ENCODE results near the gene ARAP1.

Gene ARAP1

DNA sequence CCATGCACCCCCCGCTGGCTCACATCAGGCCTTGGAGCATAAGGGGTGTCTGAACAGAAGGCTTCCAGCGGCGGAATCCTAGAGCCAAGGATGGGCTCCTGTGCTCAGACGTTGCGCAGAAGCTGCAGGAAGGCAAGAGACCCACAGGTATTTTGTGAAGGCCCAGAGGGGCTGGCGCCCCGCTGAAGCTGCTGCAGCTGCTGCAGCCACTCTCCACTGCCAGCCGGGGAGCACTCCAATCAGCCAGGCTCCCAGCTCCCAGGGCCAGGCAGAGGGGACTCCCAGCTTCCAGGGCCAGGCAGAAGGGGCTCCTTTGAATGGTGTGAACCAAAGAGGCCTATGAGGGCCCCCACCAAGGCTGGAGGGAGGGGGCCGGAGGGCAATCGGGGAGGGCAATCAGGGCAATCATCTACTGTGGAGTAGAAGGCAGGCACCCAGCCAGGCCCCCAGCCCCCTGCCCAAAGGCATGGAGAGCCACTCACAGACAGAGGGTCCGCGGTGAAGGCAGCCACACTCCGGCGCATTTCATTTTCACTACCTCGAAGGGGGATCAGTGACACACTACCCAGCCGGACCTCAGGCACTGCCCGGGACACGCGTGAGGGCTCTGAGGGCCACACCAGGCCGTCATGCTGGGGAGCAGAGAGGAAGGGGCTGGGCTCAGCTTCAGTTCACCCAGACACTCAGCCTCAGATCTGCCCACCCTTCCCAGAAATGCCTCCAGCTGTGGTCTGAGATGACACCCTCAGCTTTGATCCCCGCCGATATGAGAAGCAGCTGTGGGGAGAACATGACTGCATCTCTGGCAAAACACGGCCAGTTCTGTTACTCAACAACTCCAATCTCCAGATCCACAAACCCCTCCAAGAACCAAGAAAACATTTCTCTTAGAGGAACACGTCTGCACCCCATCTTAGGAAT, 66.4 kb downstream of the ARAP1 start:
- DNase-seq (ENCODE audit: low read depth, low spot score), result no peak

DNA sequence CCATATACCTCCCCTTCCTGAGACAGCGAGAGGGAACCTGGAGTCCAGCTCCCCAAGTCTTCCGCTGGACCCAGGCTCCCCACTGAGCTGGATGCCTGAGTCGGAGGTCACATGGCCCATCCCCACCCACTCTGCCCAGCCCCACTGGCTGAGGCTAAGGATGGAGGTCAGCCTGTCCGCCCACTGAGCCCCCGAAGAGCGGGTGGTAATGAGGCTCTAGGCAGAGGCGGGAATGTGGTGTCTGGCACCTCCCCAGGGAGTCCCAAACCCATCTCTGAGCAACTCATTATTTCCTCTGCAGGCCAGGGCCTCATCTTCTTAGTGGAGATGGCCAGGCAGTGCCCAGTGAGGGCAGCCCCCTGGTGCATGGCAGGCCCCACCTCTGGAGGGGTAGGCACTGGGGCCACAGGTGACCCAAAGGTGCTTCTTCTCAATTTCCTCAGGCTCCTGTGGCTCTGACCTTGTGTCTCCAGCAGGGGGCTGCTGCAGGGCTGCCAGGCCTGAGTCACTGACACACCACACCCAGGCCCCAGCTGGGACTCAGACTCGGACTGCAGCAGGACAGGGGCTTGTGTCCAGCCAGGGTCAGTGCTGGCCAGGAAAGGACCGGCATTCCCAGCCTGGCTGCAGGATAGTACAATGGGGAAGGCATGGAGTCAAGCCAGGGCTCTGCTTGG, 67.8 kb downstream of the ARAP1 start:
- no peak for DNase-seq (ENCODE audit: low read depth, low spot score)

DNA sequence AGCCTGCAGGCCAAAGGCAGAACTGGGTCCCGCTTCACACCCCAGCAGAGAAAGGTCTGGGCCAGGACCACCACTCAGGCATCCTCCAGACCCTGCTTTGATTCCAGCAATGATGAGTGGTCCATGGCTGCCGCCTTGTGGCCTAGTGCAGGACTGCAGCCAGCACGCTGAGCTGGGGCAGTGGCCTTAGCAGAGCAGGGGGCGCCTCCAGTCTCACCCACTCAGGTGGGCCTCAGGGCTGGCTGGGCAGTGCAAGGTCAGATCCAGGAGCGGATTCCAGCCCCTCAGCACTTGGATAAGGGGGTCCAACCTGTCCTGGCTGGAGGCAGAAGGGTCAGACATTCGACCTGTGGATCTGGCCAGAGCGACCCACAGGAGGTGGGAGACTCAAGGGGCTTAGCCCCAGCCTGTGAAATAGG, 68.4 kb downstream of the ARAP1 start:
- no peak for DNase-seq (ENCODE audit: low read depth, low spot score)

DNA sequence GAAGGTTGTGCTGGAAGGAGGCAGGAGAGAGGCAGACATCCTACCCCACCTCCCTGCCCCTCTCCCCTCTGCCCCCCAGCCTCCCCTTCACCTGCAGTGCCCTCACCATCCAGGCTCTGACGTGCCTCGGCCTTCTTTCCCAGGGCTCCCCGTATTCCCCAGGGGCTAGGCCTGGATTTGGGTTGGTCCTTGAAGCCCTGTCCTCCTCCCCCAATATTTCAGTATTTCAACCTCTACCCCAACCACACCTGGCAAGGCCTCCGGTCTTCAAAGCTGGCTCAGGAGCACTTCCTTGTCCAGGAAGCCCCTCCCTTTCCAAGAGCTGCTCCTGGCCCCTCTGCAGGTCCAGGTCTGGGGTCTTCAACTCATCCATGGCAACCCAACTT, 69.4 kb downstream of the ARAP1 start:
- no peak for DNase-seq (ENCODE audit: low read depth, low spot score)

DNA sequence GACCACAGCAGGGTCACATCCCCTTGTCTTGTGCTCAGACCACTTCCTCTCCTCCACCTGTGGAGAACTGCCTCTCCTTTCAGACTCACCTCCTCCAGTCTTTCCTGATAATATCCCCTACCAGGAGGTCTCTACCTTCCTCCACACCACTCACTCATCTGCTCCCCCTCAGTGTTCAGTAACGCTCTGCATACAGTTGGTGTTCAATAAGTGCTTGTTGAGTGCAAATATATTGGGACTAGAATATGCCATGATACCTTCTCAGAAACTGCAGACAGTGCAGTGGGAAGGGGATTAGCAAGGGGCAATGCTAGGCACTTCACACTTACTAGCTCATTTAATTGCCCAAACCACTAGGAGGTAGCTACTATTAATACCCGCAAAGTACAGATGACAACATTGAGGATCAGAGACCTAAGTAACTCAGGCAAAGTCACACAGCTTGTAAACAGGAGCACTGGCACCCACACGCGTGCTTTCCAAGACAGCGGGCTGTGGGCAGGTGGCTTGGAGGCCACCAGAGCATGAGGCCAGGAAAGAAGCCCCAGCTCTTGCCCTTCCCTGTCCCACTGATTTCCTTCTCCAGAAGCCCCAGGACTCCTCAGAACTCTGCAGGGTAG, 69.9 kb downstream of the ARAP1 start:
- DNase-seq (ENCODE audit: low read depth, low spot score), result no peak

DNA sequence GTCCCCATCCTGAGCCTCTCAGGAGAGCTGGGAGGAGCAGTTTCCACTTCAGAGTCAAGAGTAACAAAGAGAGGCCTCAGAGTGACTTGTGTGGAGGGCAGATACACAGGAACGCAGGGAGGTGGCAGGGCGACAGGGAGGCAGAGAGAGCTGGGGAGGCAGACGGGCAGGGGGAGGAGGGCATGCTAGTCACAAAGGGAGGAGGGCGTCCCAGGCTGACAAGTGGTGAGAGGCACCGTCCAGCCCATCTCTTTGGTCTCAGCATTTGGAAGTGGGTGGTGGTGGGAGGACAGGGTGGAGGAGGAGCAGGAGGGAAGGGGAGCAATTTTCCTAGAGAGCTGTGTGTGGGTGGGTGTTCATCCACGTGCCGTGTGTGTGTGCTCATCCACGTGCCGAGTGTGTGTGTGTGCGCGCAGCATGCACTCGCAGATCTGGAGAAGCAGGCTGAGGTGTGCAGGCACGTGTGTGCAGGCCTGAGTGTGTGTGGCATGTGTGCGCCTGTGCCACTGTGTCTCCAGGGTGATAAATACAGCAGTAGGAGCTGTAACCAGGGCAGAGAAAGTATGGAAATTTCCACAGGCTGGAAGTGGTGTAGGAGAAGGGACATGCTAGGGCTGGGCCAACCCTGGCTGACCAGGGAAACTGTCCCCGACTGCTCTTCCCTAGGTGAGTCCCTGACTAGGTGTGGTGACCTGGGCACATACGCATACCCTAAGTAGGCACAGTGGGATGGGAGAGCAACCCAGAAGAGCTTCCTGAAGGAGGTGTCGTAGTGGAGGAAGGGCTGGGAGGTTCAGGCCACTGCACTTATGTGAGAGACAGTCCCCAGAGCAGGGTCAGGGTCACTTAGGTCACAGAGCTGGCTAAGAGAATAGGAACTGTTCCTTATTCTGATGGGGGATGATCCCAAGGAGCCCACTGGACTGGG, 70.7 kb downstream of the ARAP1 start:
- DNase-seq (ENCODE audit: low read depth, low spot score), result no peak

DNA sequence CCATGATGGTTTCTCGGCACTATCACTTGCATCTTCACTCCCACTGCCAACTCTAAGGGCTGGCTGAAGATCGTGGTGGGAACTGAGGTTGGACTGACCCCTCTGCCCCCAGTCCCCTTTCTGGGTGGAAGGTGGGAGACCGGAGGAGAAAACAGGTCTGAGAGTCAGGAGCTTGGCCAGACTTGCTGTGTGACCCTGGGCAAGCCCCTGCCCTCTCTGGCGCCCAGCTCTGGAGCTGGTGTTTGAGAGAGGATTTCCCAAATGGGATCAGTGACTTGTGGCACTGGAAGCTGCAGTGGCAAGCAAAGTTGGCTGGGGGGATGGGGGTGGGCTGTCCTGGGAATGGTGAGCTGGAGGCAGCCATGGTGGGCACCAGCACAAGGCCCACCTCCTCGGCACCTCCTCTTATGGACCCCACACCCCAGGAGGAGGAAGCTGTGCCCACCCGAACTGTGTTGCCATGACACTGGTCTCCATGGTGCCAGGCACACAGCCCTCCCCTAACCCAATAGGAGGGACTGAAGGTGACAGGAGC, 71.5 kb downstream of the ARAP1 start:
- DNase-seq (ENCODE audit: low read depth, low spot score), result no peak

DNA sequence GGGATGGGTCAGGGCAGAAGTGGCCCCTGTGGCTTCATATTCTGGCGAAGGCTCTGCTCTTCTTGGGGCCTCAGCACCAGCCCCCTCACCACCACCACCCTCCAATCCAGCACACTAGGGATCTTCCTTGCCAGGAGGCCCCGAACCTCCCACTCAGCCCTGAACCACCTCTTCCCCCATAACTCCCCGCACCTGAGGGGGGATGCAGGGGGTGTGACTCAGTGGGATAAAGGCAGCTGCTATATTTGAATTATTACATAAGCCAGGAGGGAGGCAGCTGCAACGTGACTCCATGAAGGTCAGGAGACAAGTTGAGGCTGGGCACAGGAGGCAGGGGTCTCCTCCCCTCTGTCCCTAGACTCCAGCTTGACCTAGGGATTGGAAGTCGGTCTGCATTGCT, 72.3 kb downstream of the ARAP1 start:
- no peak for DNase-seq (ENCODE audit: low read depth, low spot score)

DNA sequence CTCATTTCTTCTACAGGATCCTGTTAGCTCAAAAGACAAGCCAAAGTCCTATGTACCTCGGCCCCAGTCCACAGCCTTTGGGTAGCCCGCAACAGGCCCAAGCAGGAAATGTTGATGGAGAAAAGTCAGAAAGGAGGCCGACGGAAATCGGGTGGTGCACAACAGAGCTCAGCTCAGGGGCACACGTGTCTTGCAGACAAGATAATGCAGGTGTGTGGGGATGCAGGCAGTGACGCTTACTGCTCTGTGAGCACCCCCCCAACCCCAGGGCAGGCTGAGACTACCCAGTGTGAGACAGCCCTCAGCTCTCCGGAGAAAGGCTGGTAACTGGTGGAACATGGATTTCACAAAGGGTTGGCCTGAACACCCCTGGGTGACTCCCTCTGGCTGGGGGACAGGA, 73.7 kb downstream of the ARAP1 start:
- no peak for DNase-seq (ENCODE audit: low read depth, low spot score)

DNA sequence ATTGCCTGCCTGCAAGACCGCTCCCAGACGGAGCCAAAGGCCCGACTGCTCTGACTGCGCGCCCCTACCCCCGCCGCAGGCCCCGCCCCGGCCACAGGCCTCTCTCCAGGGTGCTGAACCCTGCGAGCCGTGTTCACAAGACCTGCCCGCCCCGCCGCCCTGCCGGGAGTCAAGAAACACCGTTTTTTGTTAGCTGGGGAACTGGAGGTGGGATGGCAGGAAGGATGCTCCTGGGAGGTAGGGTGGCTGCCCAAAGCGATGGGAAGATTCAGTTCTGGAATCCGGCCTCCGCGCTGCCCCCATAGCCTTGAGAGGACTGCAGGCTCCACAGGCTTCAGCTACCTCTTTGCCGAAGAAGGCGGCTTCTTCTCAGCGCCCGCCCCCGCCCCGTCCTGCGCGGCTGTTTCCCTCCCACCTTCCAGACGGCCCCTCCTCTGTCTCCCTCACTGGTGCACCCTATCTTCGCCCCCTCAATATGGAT, 75.3 kb downstream of the ARAP1 start:
- DNase-seq (ENCODE audit: low read depth, low spot score), result no peak

DNA sequence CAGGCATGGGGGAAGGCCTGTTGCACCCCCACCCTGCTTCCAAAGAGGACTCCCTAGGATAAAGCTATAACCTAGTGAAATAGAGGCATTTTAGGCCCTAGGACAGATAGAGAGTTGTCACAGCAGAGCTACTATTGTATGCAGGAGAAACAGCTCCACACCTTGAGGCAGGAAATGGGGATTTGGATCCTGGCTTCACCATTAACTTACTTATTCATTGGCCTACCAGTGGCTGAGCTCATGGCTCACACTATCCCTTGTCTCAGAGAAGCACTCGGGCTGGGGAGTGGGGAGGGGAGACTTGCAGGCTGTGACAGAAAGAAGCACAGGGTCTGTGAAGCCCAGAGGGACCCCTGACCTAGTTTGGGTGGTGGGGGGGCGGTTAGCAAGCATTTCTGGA, 77.0 kb downstream of the ARAP1 start:
- no peak for DNase-seq (ENCODE audit: low read depth, low spot score)

DNA sequence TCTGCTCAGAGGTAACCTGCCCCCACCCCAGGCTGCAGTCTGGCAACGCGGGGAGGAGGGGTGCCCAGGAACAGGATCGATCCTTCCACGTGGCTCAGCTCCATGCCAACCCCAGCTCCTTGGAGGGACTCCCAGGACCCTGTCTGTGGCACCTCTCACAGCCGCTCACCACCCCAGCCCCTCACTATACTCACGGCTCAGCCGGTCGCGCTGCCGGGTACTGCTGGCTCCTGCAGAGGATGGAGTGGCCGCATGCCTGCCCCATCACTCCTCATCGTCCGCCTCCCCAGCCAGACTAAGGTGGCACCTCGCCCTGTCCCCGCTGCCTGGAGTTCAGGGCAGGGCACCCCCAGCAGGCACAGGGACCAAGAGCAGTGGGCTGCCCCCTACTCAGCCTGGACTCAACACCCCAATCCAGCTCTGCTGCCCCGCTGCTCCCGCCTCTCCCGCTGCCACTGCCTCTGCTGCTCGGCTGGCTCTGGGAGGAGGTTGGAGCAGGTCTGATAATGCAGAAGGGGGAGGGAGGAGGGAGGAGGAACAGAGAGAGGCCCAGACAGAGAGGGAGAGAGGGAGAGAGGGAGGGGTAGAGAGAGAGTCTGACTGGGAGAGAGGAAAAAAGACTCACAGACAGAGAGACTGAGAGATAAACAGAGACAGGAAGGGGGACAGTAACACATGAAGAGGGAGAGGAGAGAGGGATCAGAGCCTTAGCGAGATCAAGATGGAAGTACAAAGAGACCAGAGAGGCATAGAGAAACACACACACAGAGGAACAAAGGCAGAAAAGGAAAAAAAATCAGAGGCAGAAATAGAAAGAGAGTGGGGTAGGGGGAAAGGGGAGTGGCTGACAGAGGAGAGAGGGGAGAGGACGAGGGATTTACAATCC, 78.0 kb downstream of the ARAP1 start, which contains the start of gene PDE2A:
Gene PDE2A, minus strand, starts transcription at position 480 of the 886 bp plus-strand sequence. Its CDS starts 215 bp downstream, at position 265.
- DNase-seq (ENCODE audit: low read depth, low spot score), result no peak

DNA sequence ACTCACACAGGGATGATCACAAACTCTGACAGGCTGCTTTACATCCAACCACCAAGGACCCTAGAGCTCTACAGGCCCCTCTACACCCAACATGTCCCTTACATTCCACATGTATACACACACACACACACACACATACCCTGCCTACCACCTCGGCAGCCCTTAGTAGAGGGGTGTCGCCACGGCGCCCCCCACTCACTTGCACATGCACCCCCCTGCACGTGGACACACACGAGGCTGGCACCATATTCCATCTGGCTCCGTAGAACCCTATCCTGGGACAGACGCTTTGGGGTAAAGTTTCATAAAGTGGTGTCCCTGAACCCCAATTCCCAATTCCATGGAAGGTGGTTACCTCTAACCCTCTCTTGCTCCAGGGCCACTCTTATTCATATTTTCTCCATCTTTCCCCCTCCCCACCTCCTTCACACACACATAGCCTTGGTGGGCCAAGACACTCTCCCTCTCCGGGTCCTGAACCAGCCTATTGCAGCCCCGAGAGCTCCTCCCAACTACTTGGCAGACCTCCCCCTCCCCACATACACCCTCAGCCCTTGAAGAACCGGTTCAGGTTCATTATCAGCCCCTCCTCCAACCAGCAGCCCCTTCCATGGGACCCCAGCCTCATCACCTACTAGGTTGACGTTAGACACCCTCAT, 78.8 kb downstream of the ARAP1 start:
- no peak for DNase-seq (ENCODE audit: low read depth, low spot score)

DNA sequence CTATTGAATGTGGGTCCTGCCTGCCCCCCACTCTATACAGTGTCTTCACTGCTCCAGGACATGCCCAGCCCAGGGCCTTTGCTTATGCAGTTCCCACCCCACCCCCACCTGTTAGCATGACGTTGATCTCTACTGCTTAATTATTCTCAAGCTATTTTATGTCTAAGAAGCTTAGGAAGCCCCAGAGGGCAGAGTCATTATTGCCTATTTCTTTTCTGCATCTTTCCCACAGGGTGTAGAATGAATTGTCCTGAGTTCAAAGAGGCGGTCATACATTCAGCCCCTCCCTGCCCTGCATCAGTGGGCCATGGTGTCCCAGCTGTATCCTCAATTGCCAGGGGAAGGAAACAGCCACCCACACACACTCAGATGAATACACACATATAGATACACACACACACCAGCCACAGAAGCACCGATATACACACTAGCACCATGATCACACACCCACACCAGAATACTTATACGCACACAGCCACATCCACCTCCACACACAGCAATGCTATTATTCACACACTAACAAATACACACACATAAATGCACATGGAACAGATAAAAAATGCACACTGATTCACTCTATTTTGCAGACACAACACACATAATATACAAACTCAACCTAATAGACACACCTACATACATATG, 79.5 kb downstream of the ARAP1 start:
- DNase-seq (ENCODE audit: low read depth, low spot score), result no peak

DNA sequence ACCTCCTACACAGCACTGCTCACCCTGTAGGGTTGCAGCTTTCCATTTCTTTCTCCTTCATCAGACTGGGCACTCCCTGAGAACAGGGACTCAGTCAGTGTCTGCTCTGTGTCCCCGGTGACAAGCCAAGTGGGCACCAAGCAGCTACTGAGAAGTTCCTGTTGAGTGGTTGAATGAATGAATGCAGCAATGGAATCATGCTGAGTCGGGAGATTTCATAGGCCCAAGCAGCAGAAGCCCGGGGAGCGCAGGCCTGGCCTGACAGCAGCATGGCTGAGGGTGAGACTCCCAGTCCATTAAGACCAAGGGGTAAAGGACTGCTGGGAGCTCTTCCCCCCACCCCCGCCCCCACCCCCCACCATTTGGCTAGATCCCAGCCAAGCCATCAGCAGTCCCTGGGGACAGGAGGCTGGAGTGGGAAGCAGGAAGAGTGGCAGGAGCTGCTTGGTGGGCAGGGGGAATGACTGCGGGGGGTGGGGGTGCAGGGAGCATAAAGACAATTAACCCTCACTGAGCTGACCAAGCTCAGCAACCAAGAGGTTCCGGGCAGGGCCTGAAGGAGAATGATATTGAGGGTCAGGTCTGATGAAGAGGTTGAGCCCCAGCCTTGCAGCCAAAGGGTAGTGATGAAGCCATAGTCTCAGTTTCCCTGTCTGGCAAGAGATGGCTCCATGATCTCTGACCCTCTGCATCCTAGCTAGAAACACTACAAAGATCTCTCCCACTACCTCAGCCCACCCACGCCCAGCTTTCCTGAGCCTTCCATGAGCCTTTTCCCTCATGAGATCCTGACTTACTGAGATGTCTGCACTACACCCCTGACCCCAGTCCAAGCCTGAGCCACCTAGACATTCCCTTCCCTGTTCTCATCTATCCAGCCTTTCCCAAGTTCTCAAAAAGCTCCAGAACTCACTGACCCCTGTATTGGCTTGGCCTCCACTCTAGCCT, 80.8 kb downstream of the ARAP1 start:
- no peak for DNase-seq (ENCODE audit: low read depth, low spot score)

DNA sequence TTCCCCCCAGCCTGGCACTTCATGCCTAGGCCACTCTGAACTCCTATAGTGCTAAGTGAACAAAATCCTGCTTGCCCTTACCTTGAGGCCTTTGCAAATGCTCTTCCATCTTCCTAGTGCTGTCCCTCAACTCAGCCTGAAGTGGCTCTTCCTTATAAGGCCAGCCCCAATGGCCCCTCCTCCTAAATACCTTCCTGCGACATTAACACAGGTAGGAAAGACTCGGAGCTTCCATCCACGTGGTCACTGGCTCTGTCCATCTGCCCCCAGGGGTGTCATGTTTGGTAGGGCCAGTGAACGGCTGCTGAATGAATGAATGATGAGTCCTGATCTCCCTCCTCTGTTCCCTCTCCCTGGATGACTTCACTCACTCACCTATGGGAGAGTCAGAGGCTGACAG, 82.2 kb downstream of the ARAP1 start:
- DNase-seq (ENCODE audit: low read depth, low spot score), result no peak

DNA sequence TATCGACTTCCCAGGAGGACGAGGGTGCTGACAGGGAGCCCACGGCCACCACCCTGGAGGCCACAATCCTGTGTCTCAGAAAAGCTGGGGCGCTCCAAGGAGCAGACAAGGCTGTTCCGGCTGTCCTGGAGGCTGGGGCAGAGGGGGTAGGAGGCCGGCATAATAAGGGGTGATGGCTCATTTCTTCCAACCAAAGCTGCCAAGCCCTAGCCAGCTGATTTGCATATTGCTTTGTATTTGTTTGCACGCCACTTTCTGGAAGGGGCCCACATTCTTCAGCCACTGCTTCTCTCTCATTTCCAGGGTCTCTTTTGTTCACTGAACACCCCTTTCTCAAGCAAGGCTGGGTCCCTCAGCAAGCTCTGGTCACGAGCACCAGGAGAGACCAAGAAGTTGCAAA, 82.7 kb downstream of the ARAP1 start:
- no peak for DNase-seq (ENCODE audit: low read depth, low spot score)

All from brain pericyte (primary cell).